HG03064 (cell line): Measurements from ENCODE around the gene KIAA1671.
"Not testable (repeated sequence)": the region's sequence is repeated elsewhere in the genome, so short reads cannot be mapped to it uniquely, and the experiment has no call there.

Source experiments
- ATAC-seq: cut with Tn5 transposase; IDR thresholded peaks from one replicate; pipeline ENCODE4 v1.9.1; 2021; ENCODE audit warnings: low read depth; ENCODE audit not compliant: unreplicated experiment

The KIAA1671 gene

GRCh38 chr22:24951942-24952836, at the start of gene KIAA1671:
Gene KIAA1671, plus strand, starts transcription at chr22:24952716. Its CDS starts 75,284 bp downstream, at chr22:25028000.
- ATAC-seq, result peak; percentile 72

GRCh38 chr22:24905909-24906308, 46.6 kb upstream of the KIAA1671 start:
- no peak for ATAC-seq

- ATAC-seq, result not testable (repeated sequence)
These were observed 45.4 kb upstream of the KIAA1671 start for GRCh38 chr22:24907101-24907500.

GRCh38 chr22:24920029-24920428, 32.5 kb upstream of the KIAA1671 start:
- ATAC-seq, result no peak

GRCh38 chr22:24925586-24926427, 26.7 kb upstream of the KIAA1671 start:
- no peak for ATAC-seq

GRCh38 chr22:24926428-24926725, 26.1 kb upstream of the KIAA1671 start:
- no peak for ATAC-seq

GRCh38 chr22:24926849-24927579, 25.5 kb upstream of the KIAA1671 start:
- no peak for ATAC-seq

- no peak for ATAC-seq
These were observed 24.2 kb upstream of the KIAA1671 start for GRCh38 chr22:24928322-24928721.

- no peak for ATAC-seq
These were observed 21.8 kb upstream of the KIAA1671 start for GRCh38 chr22:24930678-24931077.

GRCh38 chr22:24935771-24936483, 16.6 kb upstream of the KIAA1671 start:
- no peak for ATAC-seq

GRCh38 chr22:24937114-24937513, 15.4 kb upstream of the KIAA1671 start:
- no peak for ATAC-seq

GRCh38 chr22:24938741-24939341, 13.7 kb upstream of the KIAA1671 start:
- no peak for ATAC-seq

GRCh38 chr22:24942301-24942700, 10.2 kb upstream of the KIAA1671 start:
- no peak for ATAC-seq

- ATAC-seq, result no peak
These were observed 8.1 kb upstream of the KIAA1671 start for GRCh38 chr22:24944217-24944937.

GRCh38 chr22:24945430-24945829, 7.1 kb upstream of the KIAA1671 start:
- ATAC-seq, result no peak

- ATAC-seq, result no peak
These were observed 5.1 kb upstream of the KIAA1671 start for GRCh38 chr22:24947383-24947782.

- no peak for ATAC-seq
These were observed 4.6 kb upstream of the KIAA1671 start for GRCh38 chr22:24947881-24948280.

GRCh38 chr22:24948356-24949202, 3.9 kb upstream of the KIAA1671 start:
- ATAC-seq, result no peak
